ENCODE data around the gene PPP1R37.

PPP1R37 gene

GRCh38 chr19:45156751-45157150, 63.8 kb downstream of the PPP1R37 start:
- DNase-seq: no peak

- DNase-seq: no peak
These were observed 65.7 kb downstream of the PPP1R37 start for GRCh38 chr19:45158503-45159209.

GRCh38 chr19:45159210-45159970, 66.4 kb downstream of the PPP1R37 start:
- DNase-seq: no peak

- DNase-seq: no peak
These were observed 67.0 kb downstream of the PPP1R37 start for GRCh38 chr19:45159971-45160324.

GRCh38 chr19:45160870-45161737, 68.1 kb downstream of the PPP1R37 start, which contains the start of gene NKPD1:
TSS of gene NKPD1 (minus strand) at chr19:45160982. CDS start at chr19:45160150, 832 bp downstream.
- no peak for DNase-seq

GRCh38 chr19:45161738-45162607, 69.0 kb downstream of the PPP1R37 start:
- no peak for DNase-seq

- DNase-seq: no peak
These were observed 69.7 kb downstream of the PPP1R37 start for GRCh38 chr19:45162608-45163143.

GRCh38 chr19:45163156-45163555, 70.2 kb downstream of the PPP1R37 start:
- DNase-seq: no peak

GRCh38 chr19:45163751-45164460, 70.9 kb downstream of the PPP1R37 start:
- no peak for DNase-seq

GRCh38 chr19:45164577-45165335, 71.8 kb downstream of the PPP1R37 start:
- DNase-seq: peak; percentile 89 to 99

GRCh38 chr19:45166723-45167252, 73.8 kb downstream of the PPP1R37 start:
- DNase-seq: no peak

- DNase-seq: no peak
These were observed 75.9 kb downstream of the PPP1R37 start for GRCh38 chr19:45168767-45169351.

GRCh38 chr19:45169602-45170001, 76.6 kb downstream of the PPP1R37 start:
- no peak for DNase-seq

- DNase-seq: no peak
These were observed 77.4 kb downstream of the PPP1R37 start for GRCh38 chr19:45170146-45171106.

- no peak for DNase-seq
These were observed 78.2 kb downstream of the PPP1R37 start for GRCh38 chr19:45171211-45171623.

GRCh38 chr19:45172173-45172572, 79.2 kb downstream of the PPP1R37 start:
- DNase-seq: no peak

- DNase-seq: no peak
These were observed 79.7 kb downstream of the PPP1R37 start for GRCh38 chr19:45172611-45173208.

GRCh38 chr19:45173816-45174215, 80.8 kb downstream of the PPP1R37 start:
- DNase-seq: no peak
